Left forelimb (tissue), 1 donor: Measurements from ENCODE around the gene RTN3.
"Not testable (repeated sequence)": the region's sequence is repeated elsewhere in the genome, so short reads cannot be mapped to it uniquely, and the experiment has no call there.

Experiments used
- DNase-seq: peaks from one replicate; pipeline ENCODE4 v3.0.0-alpha.2; 2018; ENCODE audit warnings: low spot score

The RTN3 gene

GRCh38 chr11:63769042-63769713 is 87.9 kb downstream of the RTN3 start:
- peak; percentile 68 for DNase-seq

DNA sequence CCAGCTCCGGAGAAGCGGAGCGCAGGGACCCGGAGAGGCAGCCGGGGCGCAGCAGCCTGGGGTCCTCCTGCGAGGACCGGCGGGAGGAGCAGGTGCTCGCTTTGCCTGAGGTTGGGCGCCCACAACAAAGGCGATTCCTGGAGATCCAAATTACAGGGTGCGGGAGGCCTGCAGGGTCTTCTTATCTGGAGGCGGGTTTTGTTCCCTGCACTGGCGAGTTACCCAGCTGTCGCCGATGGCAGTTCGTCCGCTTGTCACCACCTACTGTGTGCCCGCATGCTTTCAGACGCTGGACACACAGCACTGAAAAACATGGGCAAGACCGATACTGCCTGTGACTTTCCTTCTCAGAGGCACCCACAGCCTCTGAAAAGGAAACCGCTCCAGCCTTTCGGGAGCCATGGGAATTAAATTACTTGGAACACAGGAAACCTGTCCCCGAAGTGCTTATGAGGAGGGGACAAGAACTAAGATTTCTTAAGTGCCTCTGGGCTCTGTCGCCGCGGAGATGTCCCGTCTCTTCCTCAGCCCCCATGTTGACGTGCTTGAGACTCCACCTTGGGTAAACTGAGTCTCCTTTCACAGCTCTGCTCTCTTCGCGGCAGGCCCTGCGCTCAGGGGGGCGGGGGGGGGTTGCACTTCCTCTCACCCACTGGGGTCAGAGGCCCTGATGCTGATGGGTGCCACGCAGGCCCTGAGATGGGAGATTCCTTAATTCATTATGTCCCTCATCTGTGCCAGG is 88.6 kb downstream of the RTN3 start:
- DNase-seq = peak; percentile 68

DNA sequence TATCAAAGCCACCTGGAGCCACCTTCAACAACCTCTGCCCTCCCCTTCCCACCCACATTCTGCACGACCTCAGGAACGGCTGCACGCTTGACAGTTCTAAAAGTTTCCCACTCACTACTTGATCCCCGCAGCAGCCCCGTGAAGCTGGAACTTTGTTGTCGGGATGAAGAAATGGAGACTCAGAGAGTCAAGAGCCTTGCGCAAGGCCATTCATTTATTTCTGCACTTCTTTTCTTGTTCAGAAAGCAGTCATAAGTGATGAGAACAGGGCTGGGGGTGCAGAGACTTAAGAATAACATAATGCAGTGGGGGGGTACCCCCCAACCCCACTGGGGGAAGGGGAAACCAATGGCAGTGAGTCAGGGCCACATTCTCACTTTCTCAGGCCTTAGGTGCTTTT is 89.5 kb downstream of the RTN3 start:
- no peak for DNase-seq

DNA sequence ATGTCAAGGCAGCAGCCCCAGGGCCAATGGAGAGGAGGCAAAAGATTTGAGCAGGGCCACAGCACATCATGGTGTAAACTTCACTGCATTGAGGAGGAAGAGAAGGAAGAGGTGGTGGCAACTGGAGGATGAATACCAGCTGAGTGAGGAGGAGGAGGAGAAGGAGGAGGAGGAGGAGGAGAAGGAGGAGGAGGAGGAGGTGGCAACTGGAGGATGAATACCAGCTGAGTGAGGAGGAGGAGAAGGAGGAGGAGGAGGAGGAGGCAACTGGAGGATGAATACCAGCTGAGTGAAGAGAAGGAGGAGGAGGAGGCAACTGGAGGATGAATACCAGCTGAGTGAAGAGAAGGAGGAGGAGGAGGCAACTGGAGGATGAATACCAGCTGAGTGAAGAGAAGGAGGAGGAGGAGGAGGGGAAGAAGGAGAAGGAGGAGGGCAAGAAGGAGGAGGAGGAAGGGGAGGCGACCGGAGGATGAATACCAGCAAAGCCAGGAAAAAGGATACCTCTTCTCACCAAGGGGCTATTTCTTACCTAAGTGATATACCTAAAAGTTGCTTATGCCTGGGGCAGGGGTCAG is 90.5 kb downstream of the RTN3 start:
- DNase-seq = not testable (repeated sequence)

GRCh38 chr11:63775191-63775590 is 93.9 kb downstream of the RTN3 start:
- no peak for DNase-seq

DNA sequence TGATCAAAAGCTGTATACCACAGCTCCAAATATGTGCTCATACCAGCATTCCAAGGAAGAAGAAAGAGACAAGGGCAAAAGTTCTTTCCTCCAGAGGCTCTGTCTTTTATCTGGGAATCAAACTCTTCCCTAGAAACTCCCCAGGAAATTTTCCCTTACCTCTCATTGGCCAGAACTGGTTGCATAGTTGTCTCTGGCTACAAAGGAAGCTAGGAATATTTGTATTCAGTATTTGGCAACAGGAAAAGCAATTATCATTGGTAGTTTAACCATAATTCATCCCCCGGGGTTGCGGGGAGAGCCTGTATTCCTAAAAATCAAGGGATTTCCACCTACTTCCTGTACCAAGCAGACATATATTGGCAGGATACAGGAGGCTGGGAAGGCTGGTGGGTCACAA is 97.7 kb downstream of the RTN3 start:
- DNase-seq = no peak

DNA sequence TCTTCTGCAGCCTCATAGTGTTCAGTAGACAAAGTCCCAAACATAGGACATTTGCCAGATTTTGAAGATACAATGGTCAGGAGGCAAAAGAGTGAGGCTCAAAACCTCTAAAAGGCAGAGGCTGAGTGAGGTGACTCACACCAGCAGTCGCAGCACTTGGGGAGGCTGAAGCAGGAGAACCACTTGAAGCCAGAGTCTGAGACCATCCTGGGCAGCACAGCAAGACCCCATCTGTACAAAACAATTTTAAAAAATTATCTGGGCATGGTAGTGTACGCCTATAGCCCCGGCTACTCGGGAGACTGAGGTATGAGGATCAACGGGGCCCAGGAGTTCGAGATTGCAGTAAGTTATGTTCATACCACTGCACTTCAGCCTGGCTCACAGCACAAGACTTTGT is 101.4 kb downstream of the RTN3 start:
- DNase-seq = no peak

- no peak for DNase-seq
These were observed 102.8 kb downstream of the RTN3 start for GRCh38 chr11:63783925-63784592.

DNA sequence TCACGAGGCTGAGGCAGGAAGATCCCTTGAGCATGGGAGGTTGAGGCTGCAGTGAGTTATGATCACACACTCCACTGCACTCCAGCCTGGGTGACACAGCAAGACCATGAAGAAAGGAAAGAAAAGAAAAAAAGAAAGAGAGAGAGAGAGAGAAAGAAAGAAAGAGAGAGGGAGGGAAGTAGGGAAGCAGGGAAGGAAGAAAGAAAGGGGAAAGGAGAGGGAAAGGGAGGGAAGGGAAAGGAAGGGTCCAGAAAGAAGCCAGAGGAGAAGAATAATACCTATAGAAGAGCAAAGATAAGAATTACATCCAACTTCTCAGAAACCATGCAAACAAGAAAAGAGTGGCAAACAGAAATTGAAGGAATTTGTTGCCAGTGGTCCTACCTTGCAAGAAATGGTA is 104.5 kb downstream of the RTN3 start:
- DNase-seq = no peak

DNA sequence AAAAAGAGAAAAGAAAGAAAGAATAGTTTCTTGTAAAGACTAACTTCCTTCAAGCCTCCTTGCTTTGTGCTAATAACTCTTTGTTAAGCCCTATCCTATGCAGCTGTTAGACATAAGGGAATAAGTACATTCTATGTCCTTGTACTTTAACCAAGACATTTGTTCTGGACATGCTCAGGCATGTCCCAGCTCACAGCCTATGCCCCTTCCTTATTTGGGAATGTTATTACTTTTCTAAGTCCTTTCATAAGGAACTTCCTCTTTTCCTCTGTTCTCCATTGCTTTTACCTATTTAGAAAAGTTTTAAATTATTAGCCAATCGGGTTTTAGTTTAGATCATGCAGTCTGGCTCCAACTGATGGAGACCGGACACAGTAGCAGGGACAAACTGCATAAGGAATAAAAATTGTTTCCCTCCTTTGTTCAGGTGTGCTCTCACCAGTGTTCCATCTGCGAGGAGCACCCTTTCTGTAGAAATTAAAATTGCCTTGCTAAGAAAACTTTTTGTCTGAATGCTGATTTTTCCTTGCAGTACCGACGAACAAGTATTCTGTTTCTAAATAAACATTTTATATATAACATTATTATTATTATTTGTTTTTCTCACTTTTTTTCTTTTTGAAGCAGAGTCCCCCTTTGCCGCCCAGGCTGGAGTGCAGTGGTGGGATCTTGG is 110.3 kb downstream of the RTN3 start:
- DNase-seq = no peak

- no peak for DNase-seq
These were observed 111.9 kb downstream of the RTN3 start for GRCh38 chr11:63793161-63793560.

- no peak for DNase-seq
These were observed 113.8 kb downstream of the RTN3 start for GRCh38 chr11:63795066-63795465.

DNA sequence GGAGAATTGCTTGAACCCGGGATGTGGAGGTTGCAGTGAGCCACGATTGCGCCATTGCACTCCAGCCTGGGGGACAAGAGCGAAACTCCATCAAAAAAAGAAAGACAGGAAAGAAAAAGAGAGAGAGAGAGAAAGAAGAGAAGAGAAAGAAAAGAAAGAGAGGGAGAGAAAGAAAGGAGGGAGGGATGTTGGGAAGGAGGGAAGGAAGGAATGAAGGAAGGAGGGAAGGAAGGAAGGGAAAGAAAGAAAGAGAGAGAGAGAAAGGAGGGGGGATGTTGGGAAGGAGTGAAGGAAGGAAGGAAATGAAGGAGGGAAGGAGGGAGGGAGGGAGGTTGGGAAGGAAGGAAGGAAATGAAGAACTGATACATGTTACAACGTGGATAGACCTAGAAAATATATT is 119.6 kb downstream of the RTN3 start:
- no peak for DNase-seq

DNA sequence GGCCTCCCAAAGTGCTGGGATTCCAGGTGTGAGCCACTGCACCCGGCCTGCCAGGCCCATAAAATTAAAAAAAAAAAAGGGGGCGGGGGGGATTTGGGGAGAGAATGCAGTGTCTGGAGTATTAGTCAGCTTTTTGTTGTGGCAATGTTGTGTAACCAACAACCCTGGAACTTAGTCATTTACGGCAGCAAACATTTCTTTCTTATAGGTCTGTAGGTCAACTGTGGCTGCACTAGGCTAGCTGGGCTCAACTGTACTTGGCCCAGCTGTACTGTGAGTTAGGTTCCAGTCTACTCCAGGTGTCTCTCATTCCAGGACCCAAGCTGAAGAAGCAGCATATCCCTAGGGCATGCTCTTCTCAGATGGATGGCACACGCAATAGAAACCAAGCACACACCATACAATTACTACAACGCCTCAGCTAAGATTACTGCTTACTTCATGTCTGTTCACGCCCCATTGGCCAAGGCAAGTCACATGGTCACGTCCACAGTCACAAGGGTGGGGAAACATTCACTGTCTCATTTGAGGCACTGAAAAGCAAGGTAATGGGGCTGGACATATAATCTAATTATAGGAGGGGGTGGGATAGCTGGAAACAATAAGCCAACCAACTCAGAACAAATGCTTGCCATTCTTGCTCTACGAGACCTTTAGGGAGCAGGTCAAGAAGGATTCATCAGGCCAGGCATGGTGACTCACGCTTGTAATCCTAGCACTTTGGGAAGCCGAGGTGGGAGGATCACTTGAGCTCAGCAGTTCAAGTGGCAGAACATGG is 121.5 kb downstream of the RTN3 start:
- no peak for DNase-seq

GRCh38 chr11:63804259-63804658 is 123.0 kb downstream of the RTN3 start:
- no peak for DNase-seq

GRCh38 chr11:63805844-63806415 is 124.6 kb downstream of the RTN3 start:
- DNase-seq = no peak
